AG09319 (cell line): Measurements from ENCODE around the gene PARK7.

Source experiments
- DNase-seq: peaks from one replicate; pipeline ENCODE4 v3.0.0-alpha.2; 2010; ENCODE audit warnings: low read depth; ENCODE audit errors: extremely low read depth
- CTCF ChIP-seq: IDR thresholded peaks from 2 replicates; pipeline ENCODE4 v1.5.1; 2011; ENCODE audit warnings: low read depth, mild to moderate bottlenecking, inconsistent platforms, low read length, moderate library complexity

PARK7 gene

GRCh38 chr1:8032366-8032910 is 70.9 kb downstream of the PARK7 start:
- TF ChIP-seq CTCF: no peak
- no peak for DNase-seq

- no peak for TF ChIP-seq CTCF
- DNase-seq: no peak
These were observed 71.8 kb downstream of the PARK7 start for GRCh38 chr1:8033322-8033721.
